HEK293 (cell line): Measurements from ENCODE around the gene USP27X.

Experiments used
- CTCF ChIA-PET: fragments of 350-600 bp; formaldehyde crosslinking; extraction: SDS; loops from one replicate; lab custom pipeline; 2021; ENCODE audit warnings: antibody characterized with exemption; lab: Yijun Ruan, JAX
- POLR2A ChIA-PET: fragments of 300-600 bp; formaldehyde crosslinking; extraction: SDS; loops from one replicate; lab custom pipeline; 2020; ENCODE audit warnings: antibody characterized with exemption, inconsistent platforms; lab: Yijun Ruan, JAX
- H3K27ac ChIP-seq: fragments of 200-500 bp; sonication (Bioruptor generic); 2 replicates; pipeline ENCODE4 v1.5.1; 2014; ENCODE audit warnings: low read depth, low read length, control low read depth, inconsistent platforms; ENCODE audit errors: extremely low read depth
- H3K36me3 ChIP-seq, 2 experiments: fragments of 200-500 bp in 1 of 2; sonication (Bioruptor generic) in 1 of 2; 1 replicate in 1 of 2; 2 replicates in 1 of 2; pipeline ENCODE4 v1.5.1; 2014 to 2017; ENCODE audit warnings: inconsistent platforms in 2 of 2, low read length in 2 of 2; ENCODE audit not compliant: control insufficient read depth in 2 of 2, insufficient read depth in 1 of 2
- H3K4me1 ChIP-seq: fragments of 200-500 bp; sonication (Bioruptor generic); 2 replicates; pipeline ENCODE4 v1.5.1; 2014; ENCODE audit warnings: mild to moderate bottlenecking, low read length, inconsistent platforms; ENCODE audit not compliant: control insufficient read depth, insufficient read depth
- H3K4me3 ChIP-seq: 2 replicates; pipeline ENCODE4 v1.5.1; 2011; ENCODE audit warnings: low read depth, mild to moderate bottlenecking, control low read depth, low read length, moderate library complexity
- H3K9me3 ChIP-seq: fragments of 200-500 bp; sonication (Bioruptor generic); 2 replicates; pipeline ENCODE4 v1.5.1; 2014; ENCODE audit warnings: low read depth, low read length, inconsistent platforms; ENCODE audit not compliant: control insufficient read depth, insufficient read depth
- GLIS1 ChIP-seq: fragments of 450-650 bp; formaldehyde crosslinking; IDR thresholded peaks from 2 replicates; pipeline ENCODE4 v1.5.1; 2016; ENCODE audit warnings: missing biosample characterization, missing genetic modification characterization
- HOXD13 ChIP-seq: sonication (generic); formaldehyde crosslinking; IDR thresholded peaks from 2 replicates; pipeline ENCODE4 v1.8.0; 2022; ENCODE audit warnings: missing genetic modification reagents, borderline replicate concordance
- KLF8 ChIP-seq: fragments of 450-650 bp; formaldehyde crosslinking; IDR thresholded peaks from 2 replicates; pipeline ENCODE4 v1.5.1; 2016; ENCODE audit warnings: missing biosample characterization, missing genetic modification characterization
- ZBTB48 ChIP-seq: fragments of 450-650 bp; formaldehyde crosslinking; IDR thresholded peaks from 2 replicates; pipeline ENCODE4 v1.5.1; 2016; ENCODE audit warnings: missing biosample characterization, missing genetic modification characterization
- ZEB2 ChIP-seq: fragments of 450-650 bp; formaldehyde crosslinking; IDR thresholded peaks from 2 replicates; pipeline ENCODE4 v1.5.1; 2016; ENCODE audit warnings: missing biosample characterization, missing genetic modification characterization
- ZNF157 ChIP-seq: fragments of 450-650 bp; formaldehyde crosslinking; IDR thresholded peaks from 2 replicates; pipeline ENCODE4 v1.5.1; 2016; ENCODE audit warnings: missing biosample characterization, missing genetic modification characterization
- ZNF16 ChIP-seq: fragments of 450-650 bp; formaldehyde crosslinking; IDR thresholded peaks from 2 replicates; pipeline ENCODE4 v1.5.1; 2016; ENCODE audit warnings: low read depth, missing biosample characterization, missing genetic modification characterization
- ZNF175 ChIP-seq: fragments of 450-650 bp; formaldehyde crosslinking; IDR thresholded peaks from 2 replicates; pipeline ENCODE4 v1.5.1; 2016; ENCODE audit warnings: missing biosample characterization, missing genetic modification characterization
- ZNF324 ChIP-seq: fragments of 450-650 bp; formaldehyde crosslinking; IDR thresholded peaks from 2 replicates; pipeline ENCODE4 v1.5.1; 2016; ENCODE audit warnings: missing biosample characterization, missing genetic modification characterization
- ZNF341 ChIP-seq: fragments of 450-650 bp; formaldehyde crosslinking; IDR thresholded peaks from 2 replicates; pipeline ENCODE4; 2016; ENCODE audit warnings: low read depth, missing biosample characterization, missing genetic modification characterization
- ZNF354C ChIP-seq: fragments of 450-650 bp; formaldehyde crosslinking; IDR thresholded peaks from 2 replicates; pipeline ENCODE4 v1.5.1; 2016; ENCODE audit warnings: missing biosample characterization, missing genetic modification characterization, low read depth, borderline replicate concordance
- ZNF416 ChIP-seq: fragments of 450-650 bp; formaldehyde crosslinking; IDR thresholded peaks from 2 replicates; pipeline ENCODE4 v1.5.1; 2016; ENCODE audit warnings: missing biosample characterization, missing genetic modification characterization
- ZNF596 ChIP-seq: fragments of 450-650 bp; IDR thresholded peaks from 2 replicates; pipeline ENCODE4 v1.5.0; 2018; ENCODE audit warnings: missing biosample characterization, mild to moderate bottlenecking, missing genetic modification characterization, moderate library complexity
- ZNF610 ChIP-seq: fragments of 450-650 bp; formaldehyde crosslinking; IDR thresholded peaks from 2 replicates; pipeline ENCODE4 v1.5.1; 2016; ENCODE audit warnings: missing biosample characterization, missing genetic modification characterization, borderline replicate concordance
- ZNF654 ChIP-seq: fragments of 450-650 bp; formaldehyde crosslinking; IDR thresholded peaks from 2 replicates; pipeline ENCODE4 v1.5.1; 2016; ENCODE audit warnings: low read depth, missing biosample characterization, missing genetic modification characterization
- ZNF677 ChIP-seq: fragments of 450-650 bp; IDR thresholded peaks from 2 replicates; pipeline ENCODE4 v1.5.0; 2018; ENCODE audit warnings: missing biosample characterization, mild to moderate bottlenecking, missing genetic modification characterization, moderate library complexity
- ZNF785 ChIP-seq: fragments of 450-650 bp; formaldehyde crosslinking; IDR thresholded peaks from 2 replicates; pipeline ENCODE4 v1.5.1; 2016; ENCODE audit warnings: missing biosample characterization, missing genetic modification characterization
- TF ChIP-seq, protein P1 (sequence below): fragments of 450-650 bp; formaldehyde crosslinking; IDR thresholded peaks from 2 replicates; pipeline ENCODE4 v1.5.1; 2017; ENCODE audit warnings: missing biosample characterization, mild to moderate bottlenecking, missing genetic modification characterization, moderate library complexity
- TF ChIP-seq, protein P2 (sequence below): fragments of 450-650 bp; formaldehyde crosslinking; IDR thresholded peaks from 2 replicates; pipeline ENCODE4 v1.5.1; 2016; ENCODE audit warnings: missing biosample characterization, missing genetic modification characterization
- TF ChIP-seq, protein P3 (sequence below): fragments of 450-650 bp; formaldehyde crosslinking; IDR thresholded peaks from 2 replicates; pipeline ENCODE4 v1.5.1; 2016; ENCODE audit warnings: missing biosample characterization, missing genetic modification characterization

Gene USP27X

DNA sequence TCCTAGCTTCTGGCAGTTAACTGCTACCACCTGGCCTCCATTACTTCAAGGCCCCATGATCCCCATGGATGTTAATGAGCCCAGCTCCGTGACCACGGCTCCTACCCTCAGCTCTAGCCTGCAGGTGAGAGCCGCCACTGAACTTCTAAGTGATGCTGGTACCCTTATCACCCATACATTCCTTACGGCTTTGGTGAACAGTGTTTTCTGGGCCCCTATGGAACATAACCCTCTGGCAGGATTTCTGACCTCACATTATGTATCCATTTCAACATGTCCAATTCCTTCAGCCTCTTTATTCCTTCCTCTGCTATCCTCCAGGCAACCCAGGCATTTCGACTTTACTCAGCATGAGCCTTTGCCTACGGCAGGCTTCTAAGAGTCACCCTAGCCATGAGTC, 25.6 kb upstream of the USP27X start:
- no peak for TF ChIP-seq ZBTB48
- no peak for TF ChIP-seq ZEB2
- no peak for TF ChIP-seq HOXD13
- TF ChIP-seq ZNF341 (tag by site-specific recombination): no peak
- TF ChIP-seq KLF8 (tag by site-specific recombination): no peak
- no peak for TF ChIP-seq ZNF677 (tag by site-specific recombination)
- TF ChIP-seq, protein P1, sequence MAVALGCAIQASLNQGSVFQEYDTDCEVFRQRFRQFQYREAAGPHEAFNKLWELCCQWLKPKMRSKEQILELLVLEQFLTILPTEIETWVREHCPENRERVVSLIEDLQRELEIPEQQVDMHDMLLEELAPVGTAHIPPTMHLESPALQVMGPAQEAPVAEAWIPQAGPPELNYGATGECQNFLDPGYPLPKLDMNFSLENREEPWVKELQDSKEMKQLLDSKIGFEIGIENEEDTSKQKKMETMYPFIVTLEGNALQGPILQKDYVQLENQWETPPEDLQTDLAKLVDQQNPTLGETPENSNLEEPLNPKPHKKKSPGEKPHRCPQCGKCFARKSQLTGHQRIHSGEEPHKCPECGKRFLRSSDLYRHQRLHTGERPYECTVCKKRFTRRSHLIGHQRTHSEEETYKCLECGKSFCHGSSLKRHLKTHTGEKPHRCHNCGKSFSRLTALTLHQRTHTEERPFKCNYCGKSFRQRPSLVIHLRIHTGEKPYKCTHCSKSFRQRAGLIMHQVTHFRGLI (tag by site-specific recombination): no peak
- H3K36me3 ChIP-seq: no peaks in the 10 kb centered on the region
- ChIA-PET POLR2A (no interaction called here), CTCF (interaction anchor here (0.6 kb wide), 1 partner anchor 43 kb away, joined by 3 read pairs; no protein-coding TSS in a partner anchor)
- H3K9me3 ChIP-seq: no peaks in the 10 kb centered on the region
- H3K27ac ChIP-seq: no peak overlapping the region
- H3K4me1 ChIP-seq: no peaks in the 10 kb centered on the region
- H3K4me3 ChIP-seq: no peak overlapping the region

DNA sequence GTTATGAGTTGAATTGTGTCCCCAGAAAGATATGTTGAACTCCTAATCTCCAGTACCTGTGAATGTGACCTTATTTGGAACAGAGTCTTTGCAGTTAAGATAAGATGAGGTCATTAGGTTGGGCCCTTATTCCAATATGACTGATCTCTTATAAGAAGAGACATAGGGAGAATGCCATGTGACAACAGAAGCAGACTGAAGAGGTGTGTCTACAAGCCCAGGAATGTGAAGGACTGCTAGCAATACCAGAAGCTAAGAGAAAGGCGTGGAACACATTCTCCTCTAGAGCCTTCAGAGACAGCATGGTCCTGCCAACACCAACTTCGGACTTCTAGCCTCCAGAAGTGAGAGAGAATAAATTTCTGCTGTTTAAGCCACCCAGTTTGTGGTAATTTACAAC, 22.5 kb upstream of the USP27X start:
- ChIA-PET POLR2A (no interaction called here), CTCF (interaction anchor here (0.8 kb wide), 1 partner anchor 18 kb away, joined by 3 read pairs; no protein-coding TSS in a partner anchor)
- Histone ChIP-seq H3K27ac (no peak overlapping the region), H3K4me1 (no peaks in the 10 kb centered on the region), H3K4me3 (no peak overlapping the region), H3K36me3 (no peaks in the 10 kb centered on the region), H3K9me3 (no peaks in the 10 kb centered on the region)
- TF ChIP-seq ZNF157 (tag by site-specific recombination) (no peak), ZNF416 (tag by site-specific recombination) (no peak), ZNF324 (tag by site-specific recombination) (no peak), ZNF175 (tag by site-specific recombination) (no peak), ZNF654 (tag by site-specific recombination) (no peak), ZNF16 (tag by site-specific recombination) (no peak), ZNF785 (tag by site-specific recombination) (no peak), ZNF596 (tag by site-specific recombination) (no peak), GLIS1 (tag by site-specific recombination) (no peak), ZNF354C (tag by site-specific recombination) (no peak), ZNF610 (tag by site-specific recombination) (no peak)
- TF ChIP-seq, protein P2, sequence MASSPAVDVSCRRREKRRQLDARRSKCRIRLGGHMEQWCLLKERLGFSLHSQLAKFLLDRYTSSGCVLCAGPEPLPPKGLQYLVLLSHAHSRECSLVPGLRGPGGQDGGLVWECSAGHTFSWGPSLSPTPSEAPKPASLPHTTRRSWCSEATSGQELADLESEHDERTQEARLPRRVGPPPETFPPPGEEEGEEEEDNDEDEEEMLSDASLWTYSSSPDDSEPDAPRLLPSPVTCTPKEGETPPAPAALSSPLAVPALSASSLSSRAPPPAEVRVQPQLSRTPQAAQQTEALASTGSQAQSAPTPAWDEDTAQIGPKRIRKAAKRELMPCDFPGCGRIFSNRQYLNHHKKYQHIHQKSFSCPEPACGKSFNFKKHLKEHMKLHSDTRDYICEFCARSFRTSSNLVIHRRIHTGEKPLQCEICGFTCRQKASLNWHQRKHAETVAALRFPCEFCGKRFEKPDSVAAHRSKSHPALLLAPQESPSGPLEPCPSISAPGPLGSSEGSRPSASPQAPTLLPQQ (tag by site-specific recombination): no peak
- TF ChIP-seq, protein P3, sequence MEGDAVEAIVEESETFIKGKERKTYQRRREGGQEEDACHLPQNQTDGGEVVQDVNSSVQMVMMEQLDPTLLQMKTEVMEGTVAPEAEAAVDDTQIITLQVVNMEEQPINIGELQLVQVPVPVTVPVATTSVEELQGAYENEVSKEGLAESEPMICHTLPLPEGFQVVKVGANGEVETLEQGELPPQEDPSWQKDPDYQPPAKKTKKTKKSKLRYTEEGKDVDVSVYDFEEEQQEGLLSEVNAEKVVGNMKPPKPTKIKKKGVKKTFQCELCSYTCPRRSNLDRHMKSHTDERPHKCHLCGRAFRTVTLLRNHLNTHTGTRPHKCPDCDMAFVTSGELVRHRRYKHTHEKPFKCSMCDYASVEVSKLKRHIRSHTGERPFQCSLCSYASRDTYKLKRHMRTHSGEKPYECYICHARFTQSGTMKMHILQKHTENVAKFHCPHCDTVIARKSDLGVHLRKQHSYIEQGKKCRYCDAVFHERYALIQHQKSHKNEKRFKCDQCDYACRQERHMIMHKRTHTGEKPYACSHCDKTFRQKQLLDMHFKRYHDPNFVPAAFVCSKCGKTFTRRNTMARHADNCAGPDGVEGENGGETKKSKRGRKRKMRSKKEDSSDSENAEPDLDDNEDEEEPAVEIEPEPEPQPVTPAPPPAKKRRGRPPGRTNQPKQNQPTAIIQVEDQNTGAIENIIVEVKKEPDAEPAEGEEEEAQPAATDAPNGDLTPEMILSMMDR (tag by site-specific recombination): no peak
- TF ChIP-seq, all 188 proteins: peak for 0
